Adrenal gland (tissue), 19 donors: Measurements from ENCODE around the gene SERTM2. TPM values are rescaled to one million over a fixed set of nuclear protein-coding genes. Genes with fewer than 3 reads are reported as not detected.

Source experiments
- DNase-seq, 7 donors: peaks; one replicate each; pipeline ENCODE4 v3.0.0-alpha.2; 2019 to 2020
- H3K27ac ChIP-seq, 5 donors: fragments of 200-600 bp; sonication (generic) in 4 of 5; 1 replicate in 3 of 5; 2 replicates in 2 of 5; pipeline versions ENCODE4 v1.5.1 to v1.8.0; 2016 to 2020; ENCODE audit warnings: mild to moderate bottlenecking in 1 of 5
- H3K27me3 ChIP-seq: fragments of 200-600 bp; 2 replicates; pipeline ENCODE4 v1.8.0; 2021
- H3K36me3 ChIP-seq, 2 donors: fragments of 200-600 bp; replicated peaks in 1 of 2; 1 replicate in 1 of 2; 2 replicates in 1 of 2; pipeline versions ENCODE4 v1.5.1 to v1.8.0; 2018 to 2022
- H3K4me1 ChIP-seq, 2 donors: fragments of 200-600 bp; replicated peaks in 1 of 2; 1 replicate in 1 of 2; 2 replicates in 1 of 2; pipeline versions ENCODE4 v1.5.1 to v1.8.0; 2018 to 2021
- H3K4me3 ChIP-seq, 4 donors: fragments of 200-600 bp; sonication (generic) in 3 of 4; one replicate each; pipeline ENCODE4 v1.5.1; 2016 to 2018
- H3K9me3 ChIP-seq, 3 donors: fragments of 200-600 bp; sonication (generic) in 1 of 3; replicated peaks in 1 of 3; 1 replicate in 2 of 3; 2 replicates in 1 of 3; pipeline versions ENCODE4 v1.5.1 to v1.8.0; 2016 to 2021
- POLR2A ChIP-seq, 2 donors: fragments of 450-650 bp; IDR thresholded peaks; one replicate each; pipeline ENCODE4 v1.6.1; 2017; ENCODE audit warnings: antibody characterized with exemption in 2 of 2, mild to moderate bottlenecking in 2 of 2, moderate library complexity in 1 of 2
- WGBS, 4 donors: extraction: QIAGEN DNeasy Blood & Tissue Kit in 2 of 4; methylation state at CpG; one replicate each; pipeline versions ENCODE4 v1.1.5 to v1.1.7; 2013 to 2017; 5-methylcytosine and 5-hydroxymethylcytosine counted together
- intact Hi-C, 2 donors: fragments of 100-400 bp; cut with DNase I; formaldehyde crosslinking; loops; one replicate each; pipeline versions ENCODE4 v1.14.1 to v1.15.0; 2022 to 2023
- long read RNA-seq, 10 donors: library from polyadenylated mRNA in 3 of 10; unstranded in 2 of 10; stranded (forward) in 1 of 10; transcript quantifications; one replicate each; pipeline ENCODE4 v2.0.0 and lab custom pipeline, GENCODE V29; 2021 to 2026
- polyA plus RNA-seq, 3 donors: library from polyadenylated mRNA; stranded (reverse); fragments of 200-250 nt in 2 of 3; fragments of 350-450 nt in 1 of 3; fragmentation: Illumina TruSeq in 1 of 3; extraction: RNeasy Lipid Tissue Mini Kit (QIAGEN cat#74804) in 1 of 3; gene quantifications; one replicate each; pipeline ENCODE4 v1.2.3, GENCODE V29; 2013 to 2014
- total RNA-seq, 9 donors: library from RNA; depleted of rRNA in 4 of 9; stranded (reverse); fragments of >200 nt in 4 of 9; fragments of 120-200 nt in 1 of 9; fragmentation: NEBNext Ultra II Directional in 1 of 9; extraction: Animal tissue kit (Norgen Biotek cat#: 25700) in 1 of 9; gene quantifications; one replicate each; pipeline versions ENCODE4 v1.1.0 to v1.2.4, GENCODE V29; 2013 to 2023
- TF ChIP-seq, protein P1 (sequence below), 6 experiments: fragments of 450-650 bp in 4 of 6; fragments of 200-600 bp in 2 of 6; sonication (generic) in 1 of 6; IDR thresholded peaks; 1 replicate in 5 of 6; 2 replicates in 1 of 6; pipeline versions ENCODE4 v1.5.1 to v1.8.0; 2016 to 2021; ENCODE audit warnings: antibody characterized with exemption in 6 of 6, mild to moderate bottlenecking in 2 of 6, moderate library complexity in 1 of 6
- donor health status: healthy with polysubstance abuse.
- donor health status: Bipolar disorder and iron deficiency.
- donor health status: DM: yes; HTN: yes; CAD: no.
- donor health status: DM: no; HTN: no; CAD: no.
- donor health status: DM: no; HTN: no; CAD: no.
- donor health status: DM: yes; HTN: yes; CAD: no.

Gene SERTM2
- total RNA-seq (under 1 TPM in 4 of 9 donors, not detected in 5; 0.07 to 0.22 (median 0.11) TPM), polyA plus RNA-seq (under 1 TPM; 0.03 to 0.24 (median 0.11) TPM)
- long read RNA-seq, donor 1, result 0 reads
- long read RNA-seq, donor 2, result 0 reads
- long read RNA-seq, donor 3, result 0 reads
- long read RNA-seq, donor 4, result 0 reads
- long read RNA-seq, donor 5, result 0 reads
- long read RNA-seq, donor 6, result 0 reads
- long read RNA-seq, donor 7, result 0 reads
- long read RNA-seq, donor 8, result 0 reads
- long read RNA-seq, donor 9, result 0 reads
- long read RNA-seq, donor 10, result 0 reads

DNA sequence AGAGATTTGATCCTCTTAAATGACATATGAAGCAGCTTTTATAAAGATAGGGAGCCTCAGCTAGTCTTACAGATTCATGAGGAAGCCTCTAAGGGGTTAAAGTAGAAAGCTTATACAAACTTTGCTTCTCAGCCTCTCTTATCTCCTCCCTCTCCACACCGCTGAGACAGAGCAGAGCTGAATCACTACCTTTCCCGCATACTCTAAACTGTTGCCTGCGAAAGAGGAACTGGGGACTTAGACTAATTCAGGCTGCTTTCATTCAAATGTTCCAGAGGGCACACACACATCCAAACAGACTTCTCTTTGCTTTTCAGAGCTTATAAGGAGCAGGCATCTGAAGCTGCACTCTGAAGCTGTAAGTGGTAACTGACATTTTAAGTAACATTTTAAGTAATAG, at the start of gene SERTM2:
Gene SERTM2, plus strand, starts transcription at position 169 of the 400 bp plus-strand sequence. CDS start 7,213 bp downstream, outside the sequence.
- Histone ChIP-seq H3K36me3 (no peaks in the 10 kb centered on the region), H3K4me3 (no peak within 1 kb of the TSS), H3K27ac (no peak within 1 kb of the TSS), H3K9me3 (no peaks in the 10 kb centered on the region), H3K4me1 (no peaks in the 10 kb centered on the region), H3K27me3 (peaks cover 17% of the 10 kb centered on the region)
- 0 to 8% (median 1%) methylated on average over 3 of the region's 3 CpGs for WGBS, 4 donors
- intact Hi-C loops, result no loop called here
- no peak for DNase-seq
- TF ChIP-seq, protein P1, sequence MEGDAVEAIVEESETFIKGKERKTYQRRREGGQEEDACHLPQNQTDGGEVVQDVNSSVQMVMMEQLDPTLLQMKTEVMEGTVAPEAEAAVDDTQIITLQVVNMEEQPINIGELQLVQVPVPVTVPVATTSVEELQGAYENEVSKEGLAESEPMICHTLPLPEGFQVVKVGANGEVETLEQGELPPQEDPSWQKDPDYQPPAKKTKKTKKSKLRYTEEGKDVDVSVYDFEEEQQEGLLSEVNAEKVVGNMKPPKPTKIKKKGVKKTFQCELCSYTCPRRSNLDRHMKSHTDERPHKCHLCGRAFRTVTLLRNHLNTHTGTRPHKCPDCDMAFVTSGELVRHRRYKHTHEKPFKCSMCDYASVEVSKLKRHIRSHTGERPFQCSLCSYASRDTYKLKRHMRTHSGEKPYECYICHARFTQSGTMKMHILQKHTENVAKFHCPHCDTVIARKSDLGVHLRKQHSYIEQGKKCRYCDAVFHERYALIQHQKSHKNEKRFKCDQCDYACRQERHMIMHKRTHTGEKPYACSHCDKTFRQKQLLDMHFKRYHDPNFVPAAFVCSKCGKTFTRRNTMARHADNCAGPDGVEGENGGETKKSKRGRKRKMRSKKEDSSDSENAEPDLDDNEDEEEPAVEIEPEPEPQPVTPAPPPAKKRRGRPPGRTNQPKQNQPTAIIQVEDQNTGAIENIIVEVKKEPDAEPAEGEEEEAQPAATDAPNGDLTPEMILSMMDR (IDR thresholded peaks at IDR 0.05), result no peak
- no peak for TF ChIP-seq POLR2A (IDR thresholded peaks at IDR 0.05)

DNA sequence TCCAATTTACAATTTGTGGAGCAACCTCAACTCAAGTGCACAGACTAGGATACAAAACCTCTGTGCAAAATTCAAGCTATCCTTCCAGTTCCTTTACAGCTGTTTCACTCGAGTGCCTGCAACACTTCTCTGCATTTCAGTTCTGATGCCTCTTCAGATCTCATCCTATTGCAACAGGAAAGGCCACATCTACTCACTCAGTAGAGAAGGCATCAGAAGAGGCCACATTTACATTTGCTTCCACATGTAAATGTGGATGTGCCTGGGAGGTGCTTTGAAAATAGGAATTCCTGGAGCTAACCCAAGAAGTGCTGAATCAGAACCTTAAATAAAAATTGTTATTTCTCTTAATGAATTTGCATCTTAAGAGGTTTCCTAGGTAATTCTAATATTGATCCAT, 45.8 kb upstream of the SERTM2 start:
- WGBS, 4 donors, result 14 to 35% (median 20%) methylated on average over 1 of the region's 1 CpG
- Histone ChIP-seq H3K27ac (no peak overlapping the region), H3K36me3 (no peaks in the 10 kb centered on the region), H3K4me1 (no peaks in the 10 kb centered on the region), H3K4me3 (no peak overlapping the region), H3K27me3 (peaks cover 13% of the 10 kb centered on the region), H3K9me3 (no peaks in the 10 kb centered on the region)
- intact Hi-C loops, result no loop called here
- TF ChIP-seq, protein P1 (IDR thresholded peaks at IDR 0.05), result no peak
- no peak for TF ChIP-seq POLR2A (IDR thresholded peaks at IDR 0.05)
- no peak for DNase-seq

DNA sequence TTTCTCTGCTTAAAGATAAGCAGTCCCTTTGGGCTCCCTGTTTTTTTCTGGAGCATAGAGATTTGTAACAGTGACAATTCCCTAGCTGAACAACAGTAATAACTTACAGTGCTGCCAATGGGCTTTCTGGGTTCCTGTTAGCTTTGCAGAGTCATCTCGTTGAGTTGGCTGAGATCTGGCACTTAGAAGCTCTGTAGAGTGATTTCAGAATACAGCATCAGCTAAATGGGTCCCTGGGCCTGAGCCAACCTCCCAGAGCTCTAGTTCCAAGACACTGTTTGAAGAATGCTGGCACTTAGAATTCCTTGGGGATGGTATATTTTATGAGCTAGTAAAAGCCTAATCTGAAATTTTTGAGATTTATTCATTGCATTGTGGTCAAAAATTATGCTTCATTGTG, 43.5 kb upstream of the SERTM2 start:
- 11 to 30% (median 29%) methylated on average over 1 of the region's 1 CpG; no CpG with 5 or more reads in 1 of the 4 donors for WGBS, 4 donors
- Histone ChIP-seq H3K27ac (no peak overlapping the region), H3K9me3 (no peaks in the 10 kb centered on the region), H3K36me3 (no peaks in the 10 kb centered on the region), H3K27me3 (peaks cover 12% of the 10 kb centered on the region), H3K4me3 (no peak overlapping the region), H3K4me1 (no peaks in the 10 kb centered on the region)
- intact Hi-C loops, result no loop called here
- TF ChIP-seq, protein P1 (IDR thresholded peaks at IDR 0.05), result no peak
- no peak for TF ChIP-seq POLR2A (IDR thresholded peaks at IDR 0.05)
- DNase-seq, result peak in 2 of 7 donors; percentile 0 to 18

DNA sequence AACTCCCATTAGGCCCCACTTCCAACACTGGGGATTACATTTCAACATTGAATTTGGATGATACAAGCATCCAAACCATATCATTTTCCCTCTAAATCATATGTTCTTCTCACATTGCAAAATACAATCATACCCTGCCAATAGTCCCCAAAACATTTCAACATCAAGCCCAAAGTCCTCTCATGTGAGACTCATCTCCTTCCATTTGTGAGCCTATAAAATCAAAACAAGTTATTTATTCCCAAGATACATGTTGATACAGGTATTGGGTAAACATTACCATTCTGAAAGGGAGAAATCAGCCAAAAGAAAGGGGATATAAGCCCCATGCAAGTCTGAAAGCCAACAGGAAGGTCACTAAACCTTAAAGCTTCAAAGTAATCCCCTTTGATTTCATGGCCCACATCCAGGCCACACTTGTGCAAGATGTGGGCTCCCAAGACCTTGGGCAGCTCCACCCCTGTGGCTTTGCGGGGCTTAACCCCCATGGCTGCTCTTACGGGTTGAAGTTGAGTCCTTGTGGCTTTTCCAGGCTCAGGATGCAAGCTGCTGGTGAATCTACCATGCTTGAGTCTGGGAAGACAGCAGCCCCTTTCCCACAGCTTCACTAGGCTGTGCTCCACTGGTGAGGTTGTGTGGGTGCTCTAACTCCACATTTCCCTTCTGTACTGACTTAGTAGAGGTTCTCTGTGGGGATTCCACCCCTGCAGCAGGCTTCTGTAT, 40.6 kb upstream of the SERTM2 start:
- peaks cover 9% of the 10 kb centered on the region for H3K27me3 ChIP-seq

More for the DNA sequence above, 40.6 kb upstream of the SERTM2 start:
- TF ChIP-seq, protein P1 (IDR thresholded peaks at IDR 0.05), result no peak
- TF ChIP-seq POLR2A (IDR thresholded peaks at IDR 0.05), result no peak
- H3K36me3 ChIP-seq, result no peaks in the 10 kb centered on the region
- H3K9me3 ChIP-seq, result no peaks in the 10 kb centered on the region
- H3K4me1 ChIP-seq, result no peaks in the 10 kb centered on the region
- intact Hi-C loops, result no loop called here
- DNase-seq, result no peak
- H3K27ac ChIP-seq, result no peak overlapping the region
- WGBS, 4 donors, result 68 to 90% (median 85%) methylated on average over 1 to 2 of the region's 2 CpGs
- no peak overlapping the region for H3K4me3 ChIP-seq
